HG03135 (cell line): ENCODE measurements around the gene NAB1.
"Not testable (repeated sequence)": the region's sequence is repeated elsewhere in the genome, so short reads cannot be mapped to it uniquely, and the experiment has no call there.

ENCODE experiments used
- ATAC-seq: cut with Tn5 transposase; IDR thresholded peaks from one replicate; pipeline ENCODE4 v1.9.1; 2021; ENCODE audit warnings: mild to moderate bottlenecking, moderate library complexity; ENCODE audit not compliant: unreplicated experiment

The NAB1 gene, protein sequence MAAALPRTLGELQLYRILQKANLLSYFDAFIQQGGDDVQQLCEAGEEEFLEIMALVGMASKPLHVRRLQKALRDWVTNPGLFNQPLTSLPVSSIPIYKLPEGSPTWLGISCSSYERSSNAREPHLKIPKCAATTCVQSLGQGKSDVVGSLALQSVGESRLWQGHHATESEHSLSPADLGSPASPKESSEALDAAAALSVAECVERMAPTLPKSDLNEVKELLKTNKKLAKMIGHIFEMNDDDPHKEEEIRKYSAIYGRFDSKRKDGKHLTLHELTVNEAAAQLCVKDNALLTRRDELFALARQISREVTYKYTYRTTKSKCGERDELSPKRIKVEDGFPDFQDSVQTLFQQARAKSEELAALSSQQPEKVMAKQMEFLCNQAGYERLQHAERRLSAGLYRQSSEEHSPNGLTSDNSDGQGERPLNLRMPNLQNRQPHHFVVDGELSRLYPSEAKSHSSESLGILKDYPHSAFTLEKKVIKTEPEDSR

DNA sequence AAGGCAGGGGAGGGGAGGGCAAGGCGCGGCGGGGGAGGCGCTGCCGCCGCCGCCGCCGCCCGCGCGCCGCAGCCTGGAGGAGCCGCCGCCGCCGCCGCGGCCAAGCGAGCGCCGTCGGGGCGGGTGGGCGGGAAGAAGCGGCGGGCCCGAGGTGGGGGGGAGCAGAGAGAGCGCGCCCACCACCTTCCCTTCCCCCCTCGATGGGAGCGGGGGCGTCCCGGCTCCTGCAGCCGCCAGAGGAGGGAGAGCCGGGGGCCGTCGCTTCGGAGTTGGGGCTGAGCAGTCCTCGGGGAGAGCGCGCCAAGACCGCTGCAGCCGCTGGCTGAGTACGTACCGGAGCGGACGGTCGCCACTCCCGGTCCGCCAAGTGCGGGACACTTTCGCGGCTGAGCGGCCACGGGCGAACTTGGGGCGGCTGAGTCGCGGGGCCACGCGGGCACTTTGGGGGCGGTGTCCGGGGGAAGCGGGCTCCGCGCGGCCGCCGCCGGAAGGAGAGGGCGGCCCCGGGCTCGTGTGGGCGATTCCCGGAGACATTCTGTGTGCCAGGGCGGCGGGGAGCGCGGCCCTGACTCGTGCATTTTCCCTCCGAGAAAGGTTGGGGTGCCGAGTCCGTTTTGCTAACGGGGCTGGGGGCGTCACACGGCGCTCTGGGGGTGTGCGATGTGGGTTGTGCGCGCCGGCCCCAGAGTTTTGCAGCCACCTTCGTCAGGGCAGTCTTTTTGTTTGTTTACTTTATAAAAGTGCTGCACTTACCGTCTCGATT, at the start of gene NAB1:
TSS of gene NAB1 (plus strand) at position 49 of the 763 bp plus-strand sequence. CDS start 10,094 bp downstream, outside the sequence.
- ATAC-seq, result peak; percentile 49

DNA sequence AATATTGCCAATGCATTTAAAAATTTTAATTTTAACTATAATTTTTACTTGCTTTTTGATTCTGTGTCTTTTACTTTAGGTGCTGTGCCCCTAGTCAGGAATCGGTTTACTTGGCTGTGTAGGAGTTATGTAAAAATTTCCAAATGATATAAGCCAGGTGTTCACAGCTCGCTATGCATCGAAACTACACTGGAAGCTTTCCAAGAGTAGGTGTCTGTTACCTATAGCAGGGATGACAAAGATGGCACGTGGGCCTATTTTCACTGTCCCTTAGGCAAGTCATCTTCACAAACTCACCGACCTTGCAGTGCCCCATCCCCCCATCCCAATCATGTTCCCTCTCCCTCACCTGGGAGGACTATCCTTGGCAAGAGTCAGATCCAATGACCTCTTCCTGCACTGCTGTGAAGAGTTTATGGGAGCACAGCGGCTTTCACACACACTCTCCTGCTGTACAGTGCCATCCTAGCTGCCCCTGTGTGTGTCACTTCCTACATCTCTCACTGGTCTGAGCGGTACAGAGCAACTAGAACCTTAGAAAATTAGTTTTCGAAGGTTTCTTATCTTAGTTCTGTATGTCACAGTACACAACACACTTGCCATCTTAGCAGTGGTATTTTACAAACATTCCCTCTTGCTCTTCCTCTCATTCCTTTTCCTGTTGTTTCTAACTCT, 49.2 kb upstream of the NAB1 start:
- no peak for ATAC-seq

DNA sequence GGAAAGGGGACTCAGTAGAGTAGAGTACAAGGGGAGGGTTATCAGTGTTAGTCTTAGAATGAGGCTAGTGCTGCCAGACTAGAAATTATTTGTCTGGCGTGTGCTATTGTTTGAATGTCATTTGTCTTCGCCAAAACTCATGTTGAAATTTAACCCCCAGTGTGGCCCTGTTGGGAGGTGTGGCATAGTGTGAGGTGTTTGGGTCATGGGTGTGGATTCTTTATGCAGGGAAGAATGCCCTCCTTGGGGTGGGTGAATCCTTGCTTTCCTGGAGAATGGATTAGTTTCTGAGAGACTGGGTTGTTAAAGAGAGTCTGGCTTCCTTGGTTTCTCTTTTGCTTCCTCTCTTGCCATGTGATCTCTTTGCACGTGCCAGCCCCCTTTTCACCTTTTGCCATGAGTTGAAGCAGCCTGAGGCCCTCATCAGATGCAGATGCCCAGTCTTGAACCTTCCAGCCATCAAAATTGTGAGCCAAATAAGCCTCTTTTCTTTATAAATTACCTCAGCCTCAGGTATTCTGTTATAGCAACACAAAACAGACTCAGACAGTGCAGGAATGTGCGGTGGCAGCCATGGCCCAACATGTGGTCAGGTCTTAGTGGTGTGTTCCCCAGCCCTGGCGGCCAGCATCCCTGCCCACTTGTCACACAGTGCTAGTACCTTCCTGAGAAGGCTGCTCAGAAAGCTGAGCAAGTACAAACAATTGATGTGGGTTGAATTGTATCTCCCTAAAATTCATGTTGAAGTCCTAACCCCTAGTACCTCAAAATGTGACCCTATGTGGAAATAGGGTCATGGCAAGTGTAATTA, 48.4 kb upstream of the NAB1 start:
- ATAC-seq, result no peak

DNA sequence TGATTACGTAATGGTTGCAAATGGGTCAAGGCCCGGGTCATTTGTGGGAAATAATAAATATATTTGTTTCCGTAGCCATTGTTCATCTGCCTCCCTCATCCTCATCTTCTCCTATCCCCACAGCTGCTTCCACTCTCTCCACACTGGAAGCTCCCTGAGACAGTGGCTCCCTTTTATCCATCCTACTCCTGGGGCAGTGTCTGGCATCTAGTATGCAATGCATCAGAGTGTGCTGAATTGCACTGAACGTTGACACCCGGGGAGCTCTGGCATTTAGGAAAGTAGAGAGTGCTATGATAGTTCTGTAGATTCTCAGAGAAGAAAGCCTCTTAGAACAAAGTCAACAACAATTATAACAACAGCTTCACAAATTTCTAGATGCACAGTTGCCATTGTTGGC, 45.5 kb upstream of the NAB1 start:
- no peak for ATAC-seq

DNA sequence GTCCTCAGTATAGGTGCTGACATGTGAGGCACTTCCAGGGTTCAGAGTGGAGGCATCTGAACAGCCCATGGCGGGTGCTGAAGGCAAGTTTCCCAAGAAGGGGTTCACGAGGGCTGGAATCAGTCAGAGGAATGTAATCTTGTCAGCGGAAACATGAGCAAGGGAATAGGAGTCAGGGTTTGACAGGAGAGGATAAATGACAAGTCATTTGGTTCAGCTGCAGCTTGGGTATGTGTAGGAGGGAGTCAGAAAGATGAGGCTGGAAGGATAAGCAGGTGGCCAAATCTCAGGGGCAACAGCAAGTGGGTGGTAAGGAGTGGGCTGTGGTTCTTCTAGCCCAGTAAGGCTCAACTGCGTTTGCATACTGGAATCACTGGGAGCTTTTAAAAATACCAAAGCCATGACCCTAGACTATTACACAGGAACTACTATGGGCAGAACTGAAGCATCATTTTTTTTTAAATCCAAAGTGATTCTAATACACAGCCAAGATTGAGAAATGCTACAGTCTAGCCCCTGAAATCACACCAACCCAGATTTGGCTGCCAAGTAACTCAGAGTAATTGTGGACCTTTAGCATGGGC, 41.8 kb upstream of the NAB1 start:
- no peak for ATAC-seq

DNA sequence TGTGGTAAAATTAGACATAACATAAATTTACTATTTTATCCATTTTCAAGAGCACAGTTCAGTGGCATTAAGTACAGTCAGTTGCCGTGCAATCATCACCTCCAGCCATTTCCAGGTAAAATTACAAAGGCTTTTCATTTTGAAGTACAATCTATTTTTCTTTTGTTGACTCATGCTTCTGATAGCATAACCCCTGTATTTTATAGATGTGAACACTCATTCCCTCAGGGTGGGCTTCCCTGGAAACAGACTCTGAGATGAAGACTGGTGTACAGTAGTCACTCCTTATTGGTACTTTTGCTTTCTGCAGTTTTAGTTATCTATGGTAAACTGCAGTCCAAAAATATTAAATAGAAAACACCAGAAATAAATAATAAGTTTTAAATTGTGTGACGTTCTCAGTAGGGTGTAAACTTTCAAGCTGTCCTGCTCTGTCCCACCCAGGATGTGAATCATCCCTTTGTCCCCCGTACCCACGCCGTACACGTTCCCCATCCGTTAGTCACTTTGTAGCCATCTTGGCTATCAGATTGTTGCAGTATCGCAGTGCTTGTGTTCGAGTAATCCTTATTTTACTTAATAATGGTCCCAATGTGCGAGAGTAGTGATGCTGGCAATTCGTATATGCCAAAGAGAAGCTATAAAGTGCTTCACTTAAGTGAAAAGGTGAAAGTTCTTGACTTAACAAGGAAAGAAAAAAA, 41.1 kb upstream of the NAB1 start:
- no peak for ATAC-seq

DNA sequence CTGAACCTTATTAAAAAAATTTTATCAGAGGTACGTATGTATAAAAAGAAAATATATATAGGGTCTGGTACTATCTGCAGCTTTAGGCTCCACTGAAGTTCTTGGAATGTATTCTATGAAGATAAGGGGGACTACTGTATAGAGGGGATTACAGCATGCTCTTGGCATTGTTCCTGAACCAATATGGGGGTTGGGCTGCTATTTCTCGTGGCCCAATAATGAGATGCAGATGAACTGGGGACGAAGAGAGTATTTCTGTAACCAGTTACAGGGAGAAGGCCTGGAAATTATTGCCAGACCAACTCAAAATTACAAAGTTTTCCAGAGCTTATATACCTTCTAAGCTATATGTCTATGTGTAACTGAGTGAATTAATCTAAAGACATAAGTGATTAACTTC, 40.0 kb upstream of the NAB1 start:
- not testable (repeated sequence) for ATAC-seq

DNA sequence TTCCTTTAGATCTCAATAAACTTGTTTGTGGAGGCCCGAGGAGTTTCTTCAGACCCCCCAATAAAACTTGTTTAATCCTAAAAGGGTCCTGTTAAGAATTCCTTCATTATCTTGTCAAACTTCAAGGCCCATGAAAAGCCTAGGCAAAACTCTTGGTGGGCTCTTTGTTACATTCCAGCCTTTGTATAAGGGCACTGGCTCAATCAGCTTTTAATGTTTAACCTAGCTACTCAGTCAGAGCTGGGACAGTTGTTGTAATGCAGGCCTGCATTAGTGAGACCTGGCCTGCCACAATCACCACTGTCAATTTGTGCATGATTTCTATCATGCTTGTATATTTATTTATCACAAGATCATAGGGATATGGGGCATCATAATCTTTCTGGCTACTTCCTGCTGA, 39.5 kb upstream of the NAB1 start:
- ATAC-seq, result not testable (repeated sequence)

DNA sequence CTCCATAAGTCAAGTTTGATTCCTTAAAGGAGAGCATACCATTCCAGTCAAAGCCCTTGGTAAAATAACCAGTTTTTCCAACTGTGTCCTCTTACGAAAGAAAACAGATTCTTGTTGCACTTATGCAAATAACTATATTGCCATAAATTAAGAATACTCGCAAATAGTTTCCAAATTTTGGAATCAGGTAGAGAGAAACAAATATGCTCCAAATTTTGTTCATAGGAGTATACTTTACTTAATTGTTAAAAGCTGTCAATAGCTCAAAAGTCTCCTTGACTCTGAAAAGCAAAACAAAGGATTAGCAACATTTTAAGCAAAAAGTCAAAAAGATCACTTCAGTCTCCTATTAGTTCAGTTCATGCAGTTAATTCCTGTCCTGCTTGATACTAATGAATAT, 38.4 kb upstream of the NAB1 start:
- not testable (repeated sequence) for ATAC-seq

DNA sequence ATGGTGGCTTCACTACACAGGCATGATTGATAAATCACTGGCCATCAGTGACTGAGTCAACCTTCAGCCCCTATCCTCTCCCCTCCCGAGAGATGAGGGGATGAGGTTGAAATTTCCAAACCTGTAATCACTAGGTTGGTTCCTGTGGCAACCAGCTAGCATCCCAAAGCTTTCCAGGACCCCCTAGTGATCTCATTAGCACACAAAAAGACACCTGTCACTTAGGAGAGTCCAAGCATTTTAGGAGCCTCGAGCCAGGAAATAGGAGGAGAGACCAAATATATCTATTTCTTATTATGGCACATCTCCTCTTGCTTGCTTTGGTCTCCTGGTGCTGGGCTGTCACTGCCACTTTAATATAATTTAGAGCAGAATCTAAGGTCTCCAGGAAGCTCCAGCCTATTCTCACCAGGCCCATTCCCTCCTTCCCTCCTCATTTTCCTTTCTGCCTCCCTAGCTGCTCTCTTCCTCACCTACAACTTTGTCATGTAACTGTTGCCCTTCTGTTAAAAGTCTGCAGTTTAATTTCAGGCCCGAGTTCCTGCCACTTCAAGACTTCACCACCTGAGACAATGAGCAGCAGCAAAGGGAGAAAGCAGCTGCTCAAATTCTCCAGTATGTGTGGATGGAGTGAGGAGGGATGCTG, 33.2 kb upstream of the NAB1 start:
- ATAC-seq, result no peak

DNA sequence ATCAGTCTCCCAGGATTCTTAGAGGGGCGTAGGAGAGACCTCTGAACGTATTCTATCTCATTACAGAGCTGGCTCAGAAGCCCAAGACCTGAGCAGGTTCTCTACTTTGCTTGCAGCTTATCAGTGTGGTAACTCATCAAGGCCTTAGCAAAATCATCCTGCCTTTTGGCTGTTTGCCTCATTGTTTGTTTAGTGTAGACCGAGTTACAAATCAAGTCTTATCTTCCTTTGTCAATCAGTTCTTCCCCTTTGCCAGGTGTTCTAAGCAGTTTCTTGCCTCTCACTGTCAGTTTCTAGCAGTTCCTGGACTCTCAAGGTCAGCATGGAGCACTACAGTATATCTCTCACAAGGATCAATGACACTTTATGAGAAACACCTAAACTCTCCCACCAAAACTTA, 30.9 kb upstream of the NAB1 start:
- ATAC-seq, result no peak

DNA sequence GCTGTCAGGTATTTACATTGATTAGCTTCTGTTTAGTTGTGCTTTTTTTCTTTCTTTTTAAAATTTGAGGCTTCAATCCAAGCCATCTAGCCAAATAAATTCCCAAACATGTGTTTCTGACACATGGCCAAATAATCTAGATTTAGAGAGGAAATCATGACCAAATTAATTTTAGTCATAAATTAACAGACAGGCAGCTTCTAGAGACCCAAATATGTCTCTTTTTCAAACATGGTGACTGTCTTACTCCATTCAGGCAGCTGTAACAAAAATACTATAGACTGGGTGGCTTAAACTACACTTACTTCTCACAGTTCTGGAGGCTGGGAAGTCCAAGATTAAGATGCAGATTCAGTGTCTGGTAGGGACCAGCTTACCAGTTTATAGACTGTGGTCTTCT, 23.2 kb upstream of the NAB1 start:
- ATAC-seq, result no peak

DNA sequence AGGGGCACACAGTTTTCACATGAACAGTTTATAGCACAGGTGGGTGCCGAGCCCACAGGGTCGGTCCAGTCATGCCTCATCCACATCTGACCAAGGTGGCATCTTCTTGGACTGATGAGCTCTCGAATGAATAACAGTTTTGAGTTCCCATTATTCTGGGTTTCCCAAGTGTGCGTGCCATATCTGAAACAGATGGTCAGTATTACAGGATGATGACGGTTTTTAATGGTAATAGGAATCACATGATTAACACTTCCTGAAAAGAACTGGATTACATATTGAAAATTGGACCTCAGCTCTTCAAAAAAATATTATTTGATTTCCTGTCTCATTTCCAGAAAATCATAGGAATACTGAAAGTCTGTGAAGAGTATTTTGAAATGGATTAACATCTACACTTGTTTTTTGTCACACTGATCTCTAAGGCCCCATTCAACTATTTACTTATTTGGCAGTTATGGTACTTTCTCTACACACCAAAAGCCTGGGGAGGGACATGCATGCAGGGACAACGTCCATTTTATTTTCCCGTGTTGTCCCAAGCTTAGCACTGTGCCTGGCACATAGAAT, 22.2 kb upstream of the NAB1 start:
- no peak for ATAC-seq

DNA sequence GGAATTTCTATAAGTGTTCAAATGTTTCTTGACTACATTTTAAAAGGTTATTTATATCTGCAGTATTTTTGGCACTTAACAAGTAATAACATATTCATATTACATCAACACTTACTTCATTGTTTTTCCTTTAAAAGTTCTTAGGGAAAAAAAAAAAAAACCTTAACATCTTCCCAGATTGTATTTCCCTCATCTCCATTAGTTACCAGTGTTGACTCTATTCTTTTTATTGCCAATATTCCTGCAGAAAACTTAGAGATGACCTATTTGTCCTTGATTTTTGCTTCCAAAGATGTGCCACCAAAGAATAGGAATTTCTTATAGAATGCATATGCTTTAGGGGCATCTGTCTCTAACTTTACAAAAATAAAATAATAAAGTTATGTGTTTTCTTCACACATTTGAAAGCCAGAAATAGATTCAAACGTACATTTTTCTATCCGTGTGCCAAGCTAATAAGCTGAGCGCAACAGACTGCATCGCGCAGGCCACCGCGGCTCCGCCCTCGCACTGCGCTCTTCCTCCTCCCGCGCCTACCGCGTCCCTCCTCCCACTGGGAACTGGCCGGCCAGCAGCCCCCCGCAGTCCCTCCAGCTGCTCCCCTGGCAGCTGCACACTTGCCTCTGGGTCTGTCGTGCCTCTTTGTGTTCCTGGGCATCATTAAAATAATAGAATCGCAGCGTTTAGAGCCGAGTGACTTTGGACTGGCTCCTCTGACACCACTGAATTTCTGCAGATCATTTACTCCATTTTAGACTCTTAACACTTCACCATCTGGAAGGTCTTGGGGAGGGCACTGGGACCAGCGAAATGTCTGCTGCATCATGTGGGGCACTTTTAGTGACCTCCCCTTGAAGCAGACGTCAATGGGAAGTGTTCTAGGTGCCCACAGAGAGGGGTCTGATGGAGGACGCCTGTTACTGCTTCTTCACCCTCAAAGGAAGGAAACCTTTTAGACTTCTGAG, 21.2 kb upstream of the NAB1 start:
- peak; percentile 73 for ATAC-seq

DNA sequence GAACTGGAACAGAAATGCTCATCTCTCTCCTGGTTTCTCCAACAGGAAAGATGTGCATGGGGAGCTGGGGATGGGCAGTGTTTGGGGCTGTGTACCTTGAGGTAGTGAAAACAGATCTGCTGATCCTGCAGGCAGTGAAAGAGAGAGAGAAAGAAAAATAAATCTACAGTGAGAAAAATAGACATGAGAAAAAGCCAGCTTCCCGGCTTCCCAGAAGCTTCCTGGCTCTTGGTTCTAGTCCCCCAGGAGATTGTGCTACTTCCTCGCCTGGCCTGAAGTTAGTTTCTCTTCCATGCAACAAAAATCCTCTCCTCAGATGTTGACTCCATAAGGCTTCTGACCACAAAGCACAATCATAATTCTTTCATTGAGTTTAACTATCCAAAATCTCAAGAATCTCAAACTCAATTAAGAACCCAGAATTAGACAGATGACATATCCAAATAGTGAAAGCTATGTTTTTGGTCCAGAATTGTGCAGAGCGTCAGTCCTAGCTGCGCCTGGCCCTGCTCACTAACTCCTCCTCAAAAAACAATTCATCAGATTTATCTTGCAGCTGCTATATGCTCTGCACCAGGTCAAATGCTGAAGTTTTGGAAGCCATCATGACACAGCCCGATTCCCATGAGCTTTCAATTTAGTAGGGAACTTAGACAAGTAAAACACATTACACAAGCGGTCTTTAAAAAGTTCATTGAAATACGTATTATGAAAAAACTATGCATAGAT, 20.1 kb upstream of the NAB1 start:
- no peak for ATAC-seq

DNA sequence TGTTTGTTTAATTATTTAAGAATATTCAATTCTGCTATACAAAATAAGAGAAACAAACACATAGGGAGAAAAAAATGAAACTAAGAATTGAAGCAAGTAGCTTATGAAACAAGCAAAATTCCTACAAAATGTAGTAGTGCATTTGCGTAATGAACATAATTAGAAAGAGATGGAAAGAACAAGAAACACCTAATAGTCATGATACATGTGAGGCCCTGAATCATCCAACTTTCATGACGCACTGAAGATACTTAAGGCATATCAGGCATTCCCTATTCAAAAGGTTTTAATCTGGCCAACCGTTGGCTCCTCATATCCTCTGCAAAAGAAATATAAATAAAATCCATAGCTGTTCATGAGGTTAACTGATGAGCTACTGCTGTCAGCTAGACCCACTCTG, 14.5 kb upstream of the NAB1 start:
- ATAC-seq, result no peak

DNA sequence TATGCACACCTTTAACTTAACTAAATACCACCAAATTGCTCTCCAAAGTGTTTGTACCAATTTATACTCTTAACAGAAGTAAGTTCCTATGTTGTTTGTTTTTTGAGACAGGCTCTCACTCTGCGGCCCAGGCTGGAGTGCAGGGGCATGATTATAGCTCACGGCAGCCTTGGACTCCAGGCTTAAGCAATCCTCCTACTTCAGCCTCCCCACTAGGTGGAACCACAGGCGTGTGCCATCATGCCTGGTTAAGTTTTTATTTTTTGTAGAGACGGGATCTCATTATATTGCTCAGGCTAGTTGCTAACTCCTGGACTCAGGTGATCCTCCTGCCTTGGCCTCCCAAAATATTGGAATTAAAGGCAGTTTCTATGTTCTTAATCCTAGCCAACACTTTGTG, 13.1 kb upstream of the NAB1 start:
- ATAC-seq, result no peak
